ENCODE results near the gene RAPGEF5. TPM values are rescaled to one million over a fixed set of nuclear protein-coding genes. Genes with fewer than 3 reads are reported as not detected.

RAPGEF5 gene
- total RNA-seq, 2 donors from 2014 or later, result 66.5 to 70.8 TPM

GRCh38 chr7:22317632-22318031 is 39.3 kb downstream of the RAPGEF5 start:
- Histone ChIP-seq H3K27me3 (replicated peaks; ENCODE audit: insufficient read depth) (no peaks in the 10 kb centered on the region), H3K4me1 (ENCODE audit: control insufficient read depth in 1 of 2, low read depth in 2 of 2) (no peaks in the 10 kb centered on the region), H3K27ac (no peak overlapping the region), H3K36me3 (no peaks in the 10 kb centered on the region), H3K9me3 (no peaks in the 10 kb centered on the region), H3K4me3 (no peak overlapping the region)
- ATAC-seq (ENCODE audit: insufficient number of reproducible peaks, low FRiP score, low read depth) (no peak), DNase-seq (ENCODE audit: low spot score) (no peak)
- no peak for TF ChIP-seq CTCF (IDR thresholded peaks at IDR 0.05)

GRCh38 chr7:22316914-22317313 is 40.0 kb downstream of the RAPGEF5 start:
- no peak overlapping the region for H3K4me3 ChIP-seq
- no peak overlapping the region for H3K27ac ChIP-seq
- no peak for TF ChIP-seq CTCF (IDR thresholded peaks at IDR 0.05)
- DNase-seq (ENCODE audit: low spot score), result no peak
- no peaks in the 10 kb centered on the region for H3K4me1 ChIP-seq (ENCODE audit: control insufficient read depth in 1 of 2, low read depth in 2 of 2)
- H3K36me3 ChIP-seq, result no peaks in the 10 kb centered on the region
- no peaks in the 10 kb centered on the region for H3K27me3 ChIP-seq (replicated peaks; ENCODE audit: insufficient read depth)
- ATAC-seq (ENCODE audit: insufficient number of reproducible peaks, low FRiP score, low read depth), result no peak
- no peaks in the 10 kb centered on the region for H3K9me3 ChIP-seq

- DNase-seq (ENCODE audit: low spot score), result no peak
- ATAC-seq (ENCODE audit: insufficient number of reproducible peaks, low FRiP score, low read depth), result no peak
- H3K9me3 ChIP-seq, result no peaks in the 10 kb centered on the region
- H3K27ac ChIP-seq, result no peak overlapping the region
- H3K27me3 ChIP-seq (replicated peaks; ENCODE audit: insufficient read depth), result no peaks in the 10 kb centered on the region
- no peaks in the 10 kb centered on the region for H3K4me1 ChIP-seq (ENCODE audit: control insufficient read depth in 1 of 2, low read depth in 2 of 2)
- H3K4me3 ChIP-seq, result no peak overlapping the region
- no peak for TF ChIP-seq CTCF (IDR thresholded peaks at IDR 0.05)
- H3K36me3 ChIP-seq, result no peaks in the 10 kb centered on the region
These were observed 49.1 kb downstream of the RAPGEF5 start for GRCh38 chr7:22307816-22308215.

- no peaks in the 10 kb centered on the region for H3K36me3 ChIP-seq
- TF ChIP-seq CTCF (IDR thresholded peaks at IDR 0.05), result no peak
- H3K27me3 ChIP-seq (replicated peaks; ENCODE audit: insufficient read depth), result no peaks in the 10 kb centered on the region
- no peak for ATAC-seq (ENCODE audit: insufficient number of reproducible peaks, low FRiP score, low read depth)
- no peak for DNase-seq (ENCODE audit: low spot score)
- H3K9me3 ChIP-seq, result no peaks in the 10 kb centered on the region
- H3K4me3 ChIP-seq, result no peak overlapping the region
- no peaks in the 10 kb centered on the region for H3K4me1 ChIP-seq (ENCODE audit: control insufficient read depth in 1 of 2, low read depth in 2 of 2)
- no peak overlapping the region for H3K27ac ChIP-seq
These were observed 51.2 kb downstream of the RAPGEF5 start for GRCh38 chr7:22305706-22306105.

GRCh38 chr7:22302951-22303423 is 54.0 kb downstream of the RAPGEF5 start:
- Histone ChIP-seq H3K36me3 (no peaks in the 10 kb centered on the region), H3K27me3 (replicated peaks; ENCODE audit: insufficient read depth) (no peaks in the 10 kb centered on the region), H3K9me3 (no peaks in the 10 kb centered on the region), H3K4me1 (ENCODE audit: control insufficient read depth in 1 of 2, low read depth in 2 of 2) (no peaks in the 10 kb centered on the region), H3K4me3 (no peak overlapping the region), H3K27ac (no peak overlapping the region)
- DNase-seq (ENCODE audit: low spot score) (no peak), ATAC-seq (ENCODE audit: insufficient number of reproducible peaks, low FRiP score, low read depth) (no peak)
- no peak for TF ChIP-seq CTCF (IDR thresholded peaks at IDR 0.05)
